Putamen (tissue), 1 donor: ENCODE data around the gene GPR25.

ENCODE experiments used
- DNase-seq: peaks from one replicate; pipeline ENCODE4 v3.0.0-alpha.2; 2016; ENCODE audit warnings: low spot score

Gene GPR25

DNA sequence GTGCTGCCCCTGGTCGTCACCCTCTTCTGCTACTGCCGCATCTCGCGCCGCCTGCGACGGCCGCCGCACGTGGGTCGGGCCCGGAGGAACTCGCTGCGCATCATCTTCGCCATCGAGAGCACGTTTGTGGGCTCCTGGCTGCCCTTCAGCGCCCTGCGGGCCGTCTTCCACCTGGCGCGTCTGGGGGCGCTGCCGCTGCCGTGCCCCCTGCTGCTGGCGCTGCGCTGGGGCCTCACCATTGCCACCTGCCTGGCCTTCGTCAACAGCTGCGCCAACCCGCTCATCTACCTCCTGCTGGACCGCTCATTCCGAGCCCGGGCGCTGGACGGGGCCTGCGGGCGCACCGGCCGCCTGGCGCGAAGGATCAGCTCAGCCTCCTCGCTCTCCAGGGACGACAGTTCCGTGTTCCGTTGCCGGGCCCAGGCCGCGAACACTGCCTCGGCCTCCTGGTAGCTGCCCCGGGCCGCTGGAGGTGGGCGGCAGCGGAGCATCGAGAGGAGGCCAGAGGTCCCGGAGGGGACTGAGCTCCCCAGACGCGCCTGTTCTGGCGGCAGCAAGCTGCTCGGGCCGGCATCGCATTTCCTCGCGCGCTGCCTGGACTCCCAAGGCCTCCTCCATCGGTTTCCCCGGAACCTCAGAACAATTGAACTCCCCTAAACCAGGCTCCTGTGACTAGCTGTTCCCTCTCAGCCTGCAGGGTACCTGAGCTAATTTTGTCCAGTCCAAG lies 1.1 kb downstream of the GPR25 start:
- DNase-seq: no peak

DNA sequence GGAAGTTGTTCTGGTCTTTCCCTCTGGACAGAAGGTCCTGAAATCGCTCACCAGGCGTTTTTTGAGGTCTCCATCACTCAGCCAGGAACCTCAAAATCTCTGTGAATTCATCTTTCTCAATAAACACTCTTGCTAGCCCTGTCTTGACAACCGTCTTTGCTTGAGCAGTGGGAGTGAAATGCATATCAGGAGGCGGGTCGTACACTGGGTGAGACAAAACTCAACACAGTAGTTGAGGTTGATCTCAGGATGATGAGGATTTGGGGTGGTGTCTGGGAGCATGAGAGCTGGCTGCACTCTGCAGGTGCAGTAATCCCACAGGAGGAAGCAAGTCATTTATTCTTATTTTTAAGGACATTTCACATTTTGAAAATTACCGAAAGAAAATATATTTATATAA lies 1.9 kb downstream of the GPR25 start:
- no peak for DNase-seq

DNA sequence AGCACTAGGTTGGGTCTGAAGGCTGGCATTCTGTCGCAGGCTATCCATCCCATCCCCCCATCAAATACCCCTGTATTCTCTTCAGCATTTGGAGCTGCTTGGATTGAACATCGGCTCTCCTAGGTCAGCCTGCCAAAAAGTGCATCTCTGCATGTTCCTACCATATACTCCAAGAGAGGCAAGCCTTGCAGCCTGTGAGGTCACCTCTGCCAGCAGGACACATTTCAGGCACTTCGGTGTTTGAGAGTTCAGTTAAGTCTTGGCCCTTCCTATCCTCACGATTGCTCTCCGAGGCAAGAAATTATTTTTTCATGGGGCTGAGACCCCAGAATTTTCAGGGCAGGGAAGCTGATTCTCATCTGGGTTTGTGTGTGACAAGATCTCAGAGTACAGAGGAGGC lies 2.6 kb downstream of the GPR25 start:
- no peak for DNase-seq

DNA sequence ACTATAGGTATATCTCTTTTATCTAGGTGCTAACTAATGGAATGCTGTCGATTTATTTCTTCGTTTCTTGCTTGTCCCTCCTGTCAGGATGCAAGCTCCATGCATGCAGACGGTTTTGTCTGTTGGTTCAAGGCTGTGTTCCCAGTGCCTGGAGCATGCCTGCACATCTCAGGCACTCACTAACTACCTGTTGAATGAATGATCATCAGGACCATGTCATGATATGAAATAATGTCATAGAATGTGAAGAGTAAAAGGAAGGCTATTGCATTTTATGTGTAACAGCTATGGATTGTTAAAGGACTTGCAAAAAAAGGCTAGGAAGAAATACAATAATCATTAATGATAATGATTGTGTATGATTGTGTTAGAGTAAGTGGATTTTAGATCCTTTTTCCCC lies 4.2 kb downstream of the GPR25 start:
- DNase-seq: no peak

DNA sequence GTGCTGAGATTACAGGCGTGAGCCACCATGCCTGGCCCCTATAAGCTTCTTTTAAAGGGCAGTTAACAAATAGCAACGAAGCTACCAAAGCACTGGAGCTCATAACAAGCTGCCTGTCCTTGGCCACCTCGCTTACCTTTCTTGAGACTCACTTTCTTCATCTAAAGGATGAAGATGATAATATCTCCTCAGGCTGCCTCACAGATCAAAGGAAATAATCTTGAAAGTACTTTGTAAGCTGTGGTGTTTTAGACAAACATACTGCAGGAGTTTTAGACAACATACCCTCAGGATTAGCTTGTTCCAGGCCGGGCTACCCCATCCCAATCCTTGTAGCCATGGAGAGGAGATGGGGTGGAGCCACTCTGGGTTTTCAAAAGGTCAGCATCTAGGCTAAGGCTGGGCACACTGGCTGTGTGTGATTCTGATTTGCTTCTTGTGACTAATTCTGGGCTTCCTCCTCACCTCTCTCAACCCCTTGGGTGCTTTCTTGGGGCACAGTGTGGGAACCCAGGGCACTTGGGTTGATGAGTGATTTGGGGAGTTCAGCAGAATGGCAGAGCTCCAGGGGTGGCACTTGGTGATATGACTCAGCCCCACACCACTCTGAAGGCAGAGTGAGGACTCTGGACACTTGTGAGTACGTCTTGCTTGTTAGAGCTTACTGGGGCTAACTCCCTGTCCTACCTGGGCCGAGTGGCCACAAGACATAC lies 5.2 kb downstream of the GPR25 start:
- no peak for DNase-seq

DNA sequence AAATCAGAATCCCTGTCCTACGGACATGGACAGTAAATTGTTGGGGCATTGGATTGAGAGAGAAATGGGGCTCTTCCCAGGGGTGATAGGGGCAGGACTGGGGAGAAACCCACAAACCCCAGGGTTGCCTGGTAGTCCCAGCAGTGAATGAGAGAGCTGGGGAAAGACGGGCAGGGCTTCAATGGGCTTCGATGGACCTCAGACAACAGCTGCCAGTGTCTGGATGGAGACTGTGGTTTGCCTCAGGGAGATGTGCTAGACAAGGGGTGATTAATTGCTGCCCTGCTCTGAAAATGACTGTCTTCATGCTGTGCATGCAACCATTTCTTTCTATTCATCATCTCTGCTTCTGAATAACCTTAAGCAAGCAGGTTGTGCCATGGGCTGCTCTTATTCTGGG lies 7.4 kb downstream of the GPR25 start:
- DNase-seq: no peak

DNA sequence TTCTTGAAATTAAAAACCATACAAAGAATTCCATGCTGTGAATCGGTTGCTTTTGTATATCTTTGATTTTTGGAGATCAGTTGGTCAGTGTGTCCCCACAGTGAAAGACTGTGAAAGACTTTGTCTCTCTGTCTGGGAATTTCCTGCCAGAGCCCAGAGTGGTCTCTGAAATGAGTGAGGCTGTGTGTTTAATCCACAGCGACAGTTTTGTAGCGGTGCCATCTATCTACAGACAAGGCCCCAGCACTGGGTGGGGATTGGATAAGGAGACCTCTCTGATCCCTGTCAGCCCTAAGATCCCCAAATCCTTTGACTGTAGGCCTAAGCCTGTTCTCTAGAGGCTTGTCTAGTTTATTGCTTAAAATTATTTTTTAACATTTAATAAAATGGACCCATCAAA lies 10.3 kb downstream of the GPR25 start:
- DNase-seq: no peak

DNA sequence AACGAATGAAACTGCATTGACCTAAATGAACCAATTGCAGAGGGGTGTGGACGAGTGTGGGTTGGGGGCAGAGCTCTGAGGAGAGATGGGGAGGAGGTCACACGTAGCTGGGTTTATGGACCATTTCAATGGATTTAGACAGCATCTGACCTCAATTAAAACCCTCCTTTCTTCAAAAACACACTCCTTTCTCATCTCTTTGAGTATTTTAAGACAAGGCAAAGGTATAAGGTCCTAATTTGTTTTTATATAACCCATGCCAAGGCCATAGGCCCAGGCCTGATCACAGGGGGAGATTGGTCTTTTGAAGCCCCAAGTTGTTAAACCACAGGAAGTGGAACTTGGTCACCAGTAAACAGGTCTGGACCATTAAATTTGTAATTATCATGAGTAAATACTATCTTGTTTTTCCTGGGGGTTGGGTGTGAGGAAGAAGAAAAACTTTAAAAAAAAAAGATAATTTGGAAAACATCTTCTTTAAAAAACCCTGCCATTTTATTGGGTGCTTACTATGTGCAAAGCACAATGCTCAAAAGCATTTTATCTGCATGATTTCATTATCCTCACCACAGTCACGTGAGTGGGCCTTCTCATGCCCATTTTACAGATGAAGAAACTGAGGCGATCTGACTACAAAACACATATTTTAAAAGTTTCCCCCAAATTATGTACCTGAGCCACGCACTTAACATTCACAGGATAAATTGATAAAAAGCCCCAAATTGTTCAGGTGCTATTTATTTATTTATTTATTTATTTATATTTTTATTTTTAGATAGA lies 13.0 kb downstream of the GPR25 start:
- no peak for DNase-seq

DNA sequence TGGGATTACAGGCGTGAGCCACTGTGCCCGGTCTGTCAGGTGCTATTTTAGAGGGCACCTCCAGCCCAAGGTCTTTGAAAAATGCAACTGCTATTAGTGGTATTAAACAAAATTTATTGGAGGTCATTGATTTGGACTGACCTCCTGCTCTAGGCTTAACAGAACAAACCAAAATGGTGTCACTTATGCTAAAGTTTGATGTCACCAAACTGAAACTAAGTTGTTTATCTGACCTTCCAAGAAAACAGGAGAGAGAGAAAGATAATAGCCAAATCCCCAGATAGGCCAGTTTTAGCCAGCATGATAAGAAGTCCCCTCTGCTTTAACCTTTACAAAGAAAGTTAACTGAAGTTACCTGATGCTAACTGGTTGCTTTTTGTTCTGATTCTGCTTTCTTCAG lies 13.8 kb downstream of the GPR25 start:
- DNase-seq: no peak

DNA sequence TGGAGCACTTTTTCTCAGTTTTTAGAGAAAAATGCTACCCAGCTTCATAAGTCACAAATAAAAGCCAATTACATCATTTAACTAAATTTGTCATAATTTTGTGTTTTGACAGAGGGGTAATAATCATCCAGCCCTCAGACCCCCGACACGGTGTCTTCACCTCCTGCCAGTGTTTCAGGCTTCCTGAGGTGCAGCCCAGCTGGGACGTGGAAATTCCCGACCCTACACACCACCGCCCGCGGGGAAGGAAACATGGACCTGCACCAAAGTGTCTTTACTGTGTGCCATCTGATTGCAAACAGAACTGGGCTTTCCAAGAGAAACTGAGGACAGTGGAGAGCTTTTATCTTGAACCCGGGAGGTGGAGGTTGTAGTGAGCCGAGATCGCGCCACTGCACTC lies 14.3 kb downstream of the GPR25 start:
- DNase-seq: no peak

DNA sequence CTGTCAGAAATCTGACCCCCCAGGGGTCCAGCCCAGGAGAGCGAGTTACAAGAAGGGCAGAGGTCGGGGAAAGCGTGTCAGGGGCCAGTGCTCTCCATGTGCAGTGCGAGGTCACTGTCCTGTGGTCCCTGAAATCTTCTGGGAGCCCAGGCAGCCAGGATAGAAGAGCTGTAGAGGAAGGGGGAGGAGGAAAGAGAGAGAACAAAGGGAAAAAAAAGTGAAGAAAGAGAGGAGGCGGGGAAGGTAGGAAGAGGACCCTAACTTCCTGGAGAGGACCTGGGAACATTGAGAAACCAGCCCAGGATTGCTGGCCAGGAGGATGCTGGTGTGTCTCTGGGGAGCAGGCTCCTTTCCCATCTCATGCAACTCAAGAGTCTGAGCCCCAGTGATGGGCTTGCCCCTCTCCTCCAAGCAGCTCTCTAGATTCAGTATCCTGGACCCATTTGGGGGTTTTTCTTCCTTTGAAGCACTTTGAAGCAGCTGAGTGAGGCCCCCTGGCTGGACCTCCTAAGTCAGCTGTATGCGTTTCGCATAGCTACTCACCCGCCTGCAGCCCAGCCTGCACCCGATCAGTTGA lies 15.1 kb downstream of the GPR25 start:
- no peak for DNase-seq

DNA sequence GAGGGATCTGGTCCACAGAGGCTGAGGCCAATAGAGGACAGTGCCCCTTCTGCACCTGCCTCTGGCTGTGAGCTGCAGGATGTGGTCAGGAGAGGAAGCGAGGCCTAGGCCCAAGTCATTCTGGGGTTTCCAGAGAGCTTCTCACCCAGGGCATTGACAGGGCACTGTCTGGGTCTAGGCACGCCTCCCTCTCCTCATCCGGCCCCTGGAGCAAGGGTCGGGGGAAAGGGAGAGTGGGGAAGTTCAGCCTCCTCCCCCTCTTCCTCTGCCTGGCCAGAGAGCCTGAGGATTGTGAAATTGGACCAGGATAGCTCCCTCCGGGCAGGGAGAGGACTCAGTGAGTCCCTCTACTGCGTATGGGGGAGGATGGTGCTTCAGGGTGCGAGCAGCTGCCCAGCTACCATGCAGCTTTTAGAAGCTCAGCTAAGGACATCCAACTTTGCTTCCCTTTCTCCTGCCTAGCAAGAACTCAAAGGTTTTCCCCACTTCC lies 15.6 kb downstream of the GPR25 start:
- DNase-seq: no peak

DNA sequence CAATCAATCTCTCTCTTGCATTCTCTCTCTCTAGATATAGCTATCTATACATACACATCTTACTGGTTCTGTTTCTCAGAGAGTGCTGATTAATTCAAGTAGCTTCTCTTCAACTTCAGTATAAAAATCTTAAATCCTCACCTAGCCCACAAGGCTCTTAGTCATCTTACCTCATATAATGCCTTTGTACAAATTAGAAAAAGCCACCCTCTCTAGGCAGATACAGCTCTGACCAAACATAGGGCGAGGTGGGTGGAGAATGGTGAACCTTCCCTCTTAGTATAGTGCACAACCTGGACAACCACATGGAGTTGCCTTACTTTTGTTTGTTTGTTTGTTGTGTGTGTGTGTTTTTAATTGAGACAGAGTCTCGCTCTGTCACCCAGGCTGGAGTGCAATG lies 16.8 kb downstream of the GPR25 start:
- no peak for DNase-seq

DNA sequence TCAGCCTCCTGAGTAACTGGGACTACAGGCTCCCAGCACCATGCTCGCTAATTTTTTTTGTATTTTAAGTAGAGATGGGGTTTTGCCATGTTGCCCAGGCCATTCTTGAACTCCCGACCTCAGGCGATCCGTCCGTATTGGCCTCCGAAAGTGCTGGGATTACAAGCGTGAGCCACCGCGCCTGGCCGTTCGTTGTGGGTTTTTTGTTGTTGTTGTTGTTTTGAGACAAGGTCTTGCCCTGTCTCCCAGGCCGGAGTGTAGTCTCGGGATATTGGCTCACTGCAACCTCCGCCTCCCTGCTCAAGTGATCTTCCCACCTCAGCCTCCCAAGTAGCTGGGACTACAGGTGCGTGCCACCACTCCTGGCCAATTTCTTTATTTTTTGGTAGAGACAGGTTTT lies 17.2 kb downstream of the GPR25 start:
- no peak for DNase-seq

DNA sequence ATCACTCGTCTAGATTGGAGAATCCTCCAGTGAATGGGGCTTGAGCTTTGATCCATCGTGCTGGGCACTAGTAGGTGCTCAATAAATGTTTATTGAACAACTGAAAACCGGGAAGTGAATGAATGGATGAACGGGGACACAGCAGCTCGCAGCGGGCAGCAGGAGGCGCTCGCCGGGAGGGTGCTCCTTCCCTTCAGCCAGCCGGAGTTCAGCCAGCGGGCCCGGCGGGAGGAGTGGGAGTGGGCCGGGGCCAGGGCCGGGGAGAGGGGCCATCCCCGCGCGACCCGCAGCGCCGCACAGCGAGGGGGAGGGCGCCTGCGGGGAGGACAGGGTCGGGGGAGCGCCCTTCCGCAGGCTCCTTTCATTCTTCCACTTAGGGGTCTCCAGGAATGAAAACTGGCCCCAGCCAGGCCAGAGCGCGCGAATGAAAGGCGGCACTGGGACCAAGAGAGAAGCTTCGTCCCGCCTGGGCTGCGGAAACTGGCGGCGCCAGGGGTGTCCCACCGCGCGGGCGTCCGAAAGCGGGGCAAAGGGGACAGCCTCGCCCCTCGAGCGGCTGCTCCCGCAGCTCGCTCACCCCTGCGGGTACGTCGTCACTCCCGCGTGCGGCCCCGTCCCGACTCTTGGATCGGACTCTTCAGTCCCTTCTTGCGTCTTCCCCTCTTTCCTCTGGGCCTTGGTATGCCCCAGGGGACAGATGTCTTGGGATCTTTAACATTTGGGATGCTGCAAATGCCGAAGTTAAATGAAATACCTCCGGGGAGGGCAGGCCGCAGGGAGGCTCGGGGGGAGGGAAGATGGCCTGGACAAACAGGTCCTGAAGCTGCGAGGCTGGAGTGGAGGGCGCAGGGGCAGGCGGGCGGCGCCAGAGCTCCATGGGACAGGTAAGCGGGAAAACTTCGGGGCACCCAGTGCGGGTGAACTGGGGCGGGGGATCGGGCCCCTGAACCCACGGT lies 18.3 kb downstream of the GPR25 start:
- no peak for DNase-seq

DNA sequence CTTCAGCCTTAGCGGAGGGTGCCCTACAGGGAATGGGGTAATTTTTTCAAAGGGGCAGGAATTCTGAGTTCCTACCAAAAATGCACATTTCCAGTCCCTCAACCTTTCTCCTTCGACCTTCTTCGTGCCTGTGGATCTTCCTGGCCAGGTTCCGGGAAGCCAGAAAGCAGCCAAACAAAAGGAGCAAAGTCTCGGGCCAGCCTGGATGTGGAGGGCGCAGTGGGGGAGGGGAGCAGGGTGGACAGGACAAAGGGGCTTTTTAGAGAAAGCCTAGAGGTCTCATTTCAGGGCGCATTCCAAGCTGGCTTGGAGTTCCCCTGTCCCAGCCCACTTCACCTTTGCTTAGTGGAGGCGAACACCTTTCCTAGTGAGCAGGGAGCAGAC lies 19.0 kb downstream of the GPR25 start:
- DNase-seq: no peak

DNA sequence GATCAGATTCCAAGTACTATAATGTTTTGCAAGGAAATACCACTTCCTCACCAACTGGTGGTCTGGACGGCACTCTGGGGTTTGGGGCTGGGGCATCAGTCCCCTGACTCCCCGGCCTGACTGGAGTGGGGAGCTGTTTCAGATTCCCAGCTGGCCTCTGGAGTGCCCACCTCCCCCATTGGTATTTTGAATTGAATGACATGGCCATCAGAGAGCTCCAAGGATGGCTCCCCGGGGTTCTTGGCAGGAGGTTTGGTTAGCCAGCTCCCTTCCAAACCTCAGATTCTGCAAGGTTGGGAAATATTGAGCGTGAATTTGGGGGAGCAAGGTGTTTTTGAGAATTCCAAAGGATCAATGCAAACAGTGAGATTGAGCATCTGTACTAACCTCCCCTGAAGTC lies 19.8 kb downstream of the GPR25 start:
- DNase-seq: no peak

DNA sequence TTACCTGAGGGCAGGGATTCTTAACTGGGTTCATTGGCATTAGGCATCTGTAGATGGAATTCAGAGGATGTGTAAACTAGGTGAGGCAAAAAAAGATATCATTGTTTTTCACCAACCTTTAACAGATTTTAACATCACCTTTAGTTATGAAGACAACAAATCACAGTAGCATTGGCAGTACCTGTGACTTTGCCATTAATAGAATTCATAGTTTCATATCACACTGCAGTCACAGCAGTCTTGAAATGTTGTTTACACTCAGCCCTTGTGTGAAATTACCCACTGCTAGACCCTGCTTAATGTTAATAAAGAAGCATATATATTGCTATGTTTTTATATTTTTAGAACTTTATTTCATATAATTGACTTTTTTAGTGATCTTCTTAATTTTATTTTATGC lies 20.2 kb downstream of the GPR25 start:
- DNase-seq: no peak

DNA sequence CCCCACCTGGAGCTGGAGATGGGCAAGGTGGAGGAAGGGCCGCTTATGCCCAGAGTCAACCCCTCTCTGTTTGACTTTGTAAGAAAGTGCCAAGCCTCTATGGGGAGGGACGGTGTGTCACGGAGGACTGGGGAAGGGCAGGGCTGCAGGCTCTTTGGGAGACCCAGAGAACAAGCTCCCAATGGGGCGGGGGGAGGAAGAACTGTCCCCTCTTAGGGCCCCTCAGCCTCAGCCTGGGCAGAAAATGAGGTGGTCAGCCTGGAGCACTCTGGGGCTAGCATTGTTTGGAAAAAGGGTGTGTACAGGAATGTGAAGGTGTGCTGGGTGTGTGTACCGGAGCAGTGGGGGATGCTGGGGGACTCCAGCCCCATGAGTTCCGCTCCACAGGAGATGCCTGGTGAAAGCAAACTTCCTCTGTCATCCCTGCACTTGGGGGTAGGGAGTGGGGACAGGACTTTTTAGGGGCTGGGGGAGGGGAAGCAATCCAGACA lies 20.7 kb downstream of the GPR25 start:
- DNase-seq: no peak

DNA sequence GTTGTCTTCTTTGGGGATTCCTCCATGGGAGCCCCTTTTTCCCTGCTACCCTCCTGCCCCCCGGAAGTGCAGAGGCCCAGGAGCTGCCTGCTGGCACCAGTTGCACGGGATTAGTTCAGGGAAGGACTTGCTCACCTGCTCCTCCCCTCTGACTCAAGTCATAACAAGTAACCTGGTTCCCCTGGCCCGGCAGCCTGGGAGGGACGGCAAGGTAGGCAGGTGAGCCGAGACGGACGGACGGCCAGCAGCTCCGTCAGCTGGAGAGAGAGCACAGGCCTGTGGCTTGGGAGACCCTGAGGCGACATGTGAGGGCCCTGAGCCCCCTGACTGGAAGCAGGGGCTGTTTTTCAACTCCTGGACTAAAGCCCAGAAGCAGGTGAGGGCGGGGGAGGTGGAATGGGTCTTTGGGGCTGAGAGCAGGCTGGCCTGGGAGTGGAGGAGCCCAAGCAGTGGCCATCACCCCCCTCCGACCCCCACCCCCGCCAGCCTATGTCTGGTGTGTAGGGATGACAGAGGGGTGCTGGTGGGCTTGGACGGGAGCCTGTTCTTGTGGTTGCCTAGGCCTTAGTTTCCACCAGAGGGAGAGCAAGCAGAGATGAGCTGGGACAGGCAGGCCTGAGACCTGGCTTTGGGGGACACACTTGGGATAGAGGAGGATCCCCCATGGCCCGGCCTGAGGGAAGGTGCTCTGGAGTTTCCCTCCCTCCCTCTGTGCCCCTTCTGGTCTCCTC lies 22.1 kb downstream of the GPR25 start, which contains the start of gene INAVA:
TSS of gene INAVA (plus strand) at position 189 of the 731 bp plus-strand sequence. CDS start 3,501 bp downstream, outside the sequence.
- no peak for DNase-seq

DNA sequence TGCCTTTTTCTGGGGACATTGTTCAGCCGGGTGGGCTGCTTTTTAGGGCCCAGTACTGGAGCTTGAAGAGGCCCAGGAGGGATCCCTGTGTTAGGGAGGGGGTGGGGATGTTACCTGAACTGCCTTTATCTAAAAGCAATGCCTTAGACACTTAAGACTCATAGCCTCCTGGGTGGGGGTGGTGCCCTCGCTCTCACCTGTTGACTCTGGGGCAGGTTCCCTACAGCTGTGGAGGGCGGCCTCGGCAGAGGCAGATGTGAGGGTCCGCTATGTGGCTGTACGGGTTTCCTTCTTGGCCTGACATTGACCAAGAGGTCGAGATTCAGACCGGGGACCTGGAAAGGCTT lies 22.6 kb downstream of the GPR25 start:
- no peak for DNase-seq
